ENCODE results near the gene TSHZ1. TPM values are rescaled to one million over a fixed set of nuclear protein-coding genes. Genes with fewer than 3 reads are reported as not detected.

TSHZ1 gene
- polyA plus RNA-seq, 1 donor from 2014 or later = 1.1 TPM

DNA sequence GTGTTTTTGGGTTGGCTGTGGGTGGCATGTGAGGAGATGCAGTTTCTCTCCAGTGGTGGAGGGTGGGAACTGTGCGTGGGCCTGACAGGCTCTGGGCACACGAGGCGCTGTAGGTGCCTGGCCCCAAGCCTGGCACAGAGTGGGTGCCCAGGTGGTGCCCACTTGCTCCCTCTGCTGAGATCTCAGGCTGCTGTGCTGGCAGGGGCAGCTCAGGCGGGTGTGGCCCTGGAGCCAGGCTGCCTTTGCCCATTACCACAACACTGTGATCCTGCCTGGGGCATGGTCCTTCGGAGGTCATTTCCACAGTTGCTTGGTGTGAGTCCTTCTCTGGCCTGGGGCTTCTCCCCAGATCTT, 20.4 kb downstream of the TSHZ1 start:
- Histone ChIP-seq H3K79me2 (replicated peaks; ENCODE audit: insufficient read depth, low read length) (no peaks in the 10 kb centered on the region), H3F3A (ENCODE audit: insufficient read depth, low read length, poor library complexity, severe bottlenecking) (no peaks in the 10 kb centered on the region), H3K4me3 (ENCODE audit: low read length) (no peak overlapping the region), H3K36me3 (ENCODE audit: insufficient read depth, low read length) (no peaks in the 10 kb centered on the region), H4K20me1 (ENCODE audit: insufficient read depth) (no peaks in the 10 kb centered on the region), H2AFZ (ENCODE audit: low read depth, low read length) (no peak overlapping the region), H3K27ac (ENCODE audit: low read length) (no peak overlapping the region), H3K9me2 (ENCODE audit: insufficient read depth, low read length) (no peaks in the 10 kb centered on the region), H3K4me2 (ENCODE audit: low read length) (no peak overlapping the region), H3K9me3 (ENCODE audit: low read length) (no peaks in the 10 kb centered on the region), H3K27me3 (ENCODE audit: insufficient read depth, low read depth, low read length) (no peaks in the 10 kb centered on the region), H3K9ac (ENCODE audit: low read length) (no peak overlapping the region)
- TF ChIP-seq SMC3 (conservative IDR thresholded peaks at IDR 0.05; ENCODE audit: poor library complexity) = no peak
- TF ChIP-seq, protein P1, sequence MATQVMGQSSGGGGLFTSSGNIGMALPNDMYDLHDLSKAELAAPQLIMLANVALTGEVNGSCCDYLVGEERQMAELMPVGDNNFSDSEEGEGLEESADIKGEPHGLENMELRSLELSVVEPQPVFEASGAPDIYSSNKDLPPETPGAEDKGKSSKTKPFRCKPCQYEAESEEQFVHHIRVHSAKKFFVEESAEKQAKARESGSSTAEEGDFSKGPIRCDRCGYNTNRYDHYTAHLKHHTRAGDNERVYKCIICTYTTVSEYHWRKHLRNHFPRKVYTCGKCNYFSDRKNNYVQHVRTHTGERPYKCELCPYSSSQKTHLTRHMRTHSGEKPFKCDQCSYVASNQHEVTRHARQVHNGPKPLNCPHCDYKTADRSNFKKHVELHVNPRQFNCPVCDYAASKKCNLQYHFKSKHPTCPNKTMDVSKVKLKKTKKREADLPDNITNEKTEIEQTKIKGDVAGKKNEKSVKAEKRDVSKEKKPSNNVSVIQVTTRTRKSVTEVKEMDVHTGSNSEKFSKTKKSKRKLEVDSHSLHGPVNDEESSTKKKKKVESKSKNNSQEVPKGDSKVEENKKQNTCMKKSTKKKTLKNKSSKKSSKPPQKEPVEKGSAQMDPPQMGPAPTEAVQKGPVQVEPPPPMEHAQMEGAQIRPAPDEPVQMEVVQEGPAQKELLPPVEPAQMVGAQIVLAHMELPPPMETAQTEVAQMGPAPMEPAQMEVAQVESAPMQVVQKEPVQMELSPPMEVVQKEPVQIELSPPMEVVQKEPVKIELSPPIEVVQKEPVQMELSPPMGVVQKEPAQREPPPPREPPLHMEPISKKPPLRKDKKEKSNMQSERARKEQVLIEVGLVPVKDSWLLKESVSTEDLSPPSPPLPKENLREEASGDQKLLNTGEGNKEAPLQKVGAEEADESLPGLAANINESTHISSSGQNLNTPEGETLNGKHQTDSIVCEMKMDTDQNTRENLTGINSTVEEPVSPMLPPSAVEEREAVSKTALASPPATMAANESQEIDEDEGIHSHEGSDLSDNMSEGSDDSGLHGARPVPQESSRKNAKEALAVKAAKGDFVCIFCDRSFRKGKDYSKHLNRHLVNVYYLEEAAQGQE (IDR thresholded peaks at IDR 0.05; ENCODE audit: borderline replicate concordance) = no peak

DNA sequence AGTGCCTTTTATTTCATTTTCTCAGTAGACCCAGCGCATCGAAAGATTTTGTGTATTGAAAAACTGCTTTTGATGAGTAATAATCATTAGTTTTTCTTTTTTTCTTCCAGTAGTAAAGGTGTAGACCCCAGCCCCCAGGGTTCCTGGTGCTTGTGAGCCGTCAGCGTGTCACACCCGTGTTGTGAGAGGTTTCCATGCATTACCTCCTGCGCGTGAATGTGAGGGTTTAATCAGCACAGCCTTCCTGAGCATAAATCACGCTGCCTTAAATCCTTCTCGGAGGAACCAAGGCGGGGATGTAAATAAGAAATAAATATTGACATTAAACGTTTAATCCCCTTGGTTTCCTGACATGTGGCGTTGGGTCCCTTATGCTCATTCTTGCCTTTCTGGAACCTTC, 24.3 kb downstream of the TSHZ1 start:
- TF ChIP-seq EZH2 (IDR thresholded peaks at IDR 0.05; ENCODE audit: borderline replicate concordance, insufficient read depth, low read length, poor library complexity, severe bottlenecking) (no peak), POLR2AphosphoS5 (IDR thresholded peaks at IDR 0.05) (no peak), RAD21 (conservative IDR thresholded peaks at IDR 0.05) (no peak), MXI1 (conservative IDR thresholded peaks at IDR 0.05; ENCODE audit: poor library complexity, severe bottlenecking) (no peak)
- TF ChIP-seq, protein P2, sequence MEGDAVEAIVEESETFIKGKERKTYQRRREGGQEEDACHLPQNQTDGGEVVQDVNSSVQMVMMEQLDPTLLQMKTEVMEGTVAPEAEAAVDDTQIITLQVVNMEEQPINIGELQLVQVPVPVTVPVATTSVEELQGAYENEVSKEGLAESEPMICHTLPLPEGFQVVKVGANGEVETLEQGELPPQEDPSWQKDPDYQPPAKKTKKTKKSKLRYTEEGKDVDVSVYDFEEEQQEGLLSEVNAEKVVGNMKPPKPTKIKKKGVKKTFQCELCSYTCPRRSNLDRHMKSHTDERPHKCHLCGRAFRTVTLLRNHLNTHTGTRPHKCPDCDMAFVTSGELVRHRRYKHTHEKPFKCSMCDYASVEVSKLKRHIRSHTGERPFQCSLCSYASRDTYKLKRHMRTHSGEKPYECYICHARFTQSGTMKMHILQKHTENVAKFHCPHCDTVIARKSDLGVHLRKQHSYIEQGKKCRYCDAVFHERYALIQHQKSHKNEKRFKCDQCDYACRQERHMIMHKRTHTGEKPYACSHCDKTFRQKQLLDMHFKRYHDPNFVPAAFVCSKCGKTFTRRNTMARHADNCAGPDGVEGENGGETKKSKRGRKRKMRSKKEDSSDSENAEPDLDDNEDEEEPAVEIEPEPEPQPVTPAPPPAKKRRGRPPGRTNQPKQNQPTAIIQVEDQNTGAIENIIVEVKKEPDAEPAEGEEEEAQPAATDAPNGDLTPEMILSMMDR (IDR thresholded peaks at IDR 0.05; ENCODE audit: poor library complexity, severe bottlenecking) = no peak
- TF ChIP-seq, protein P1 (IDR thresholded peaks at IDR 0.05; ENCODE audit: borderline replicate concordance) = no peak

More for the DNA sequence above, 24.3 kb downstream of the TSHZ1 start:
- Histone ChIP-seq H3K4me3 (ENCODE audit: low read length) (no peak overlapping the region), H3K4me2 (ENCODE audit: low read length) (no peak overlapping the region), H3K9me2 (ENCODE audit: insufficient read depth, low read length) (no peaks in the 10 kb centered on the region), H3K79me2 (replicated peaks; ENCODE audit: insufficient read depth, low read length) (no peaks in the 10 kb centered on the region), H4K20me1 (ENCODE audit: insufficient read depth) (no peaks in the 10 kb centered on the region), H3K9ac (ENCODE audit: low read length) (no peak overlapping the region), H3F3A (ENCODE audit: insufficient read depth, low read length, poor library complexity, severe bottlenecking) (no peaks in the 10 kb centered on the region), H3K27ac (ENCODE audit: low read length) (no peak overlapping the region), H3K36me3 (ENCODE audit: insufficient read depth, low read length) (no peaks in the 10 kb centered on the region), H2AFZ (ENCODE audit: low read depth, low read length) (no peak overlapping the region), H3K9me3 (ENCODE audit: low read length) (no peaks in the 10 kb centered on the region), H3K27me3 (ENCODE audit: insufficient read depth, low read depth, low read length) (no peaks in the 10 kb centered on the region)

Data from neural cell (in vitro differentiated cells).